Spleen (tissue), 11 donors: ENCODE data around the gene ZAR1L. TPM values are rescaled to one million over a fixed set of nuclear protein-coding genes. Genes with fewer than 3 reads are reported as not detected.

Experiments
- DNase-seq: peaks from one replicate; pipeline ENCODE4 v3.0.0-alpha.2; 2020
- H3K27ac ChIP-seq, 8 donors: fragments of 200-600 bp; sonication (generic) in 7 of 8; 1 replicate in 4 of 8; 2 replicates in 4 of 8; pipeline versions ENCODE4 v1.5.0 to v1.8.0; 2016 to 2021; ENCODE audit warnings: inconsistent platforms in 4 of 8, mild to moderate bottlenecking in 4 of 8, moderate library complexity in 1 of 8
- H3K27me3 ChIP-seq, 7 donors: fragments of 200-600 bp; sonication (generic) in 6 of 7; replicated peaks in 1 of 7; 1 replicate in 4 of 7; 2 replicates in 3 of 7; pipeline versions ENCODE4 v1.5.0 to v1.8.0; 2016 to 2021; ENCODE audit warnings: inconsistent platforms in 3 of 7, mild to moderate bottlenecking in 1 of 7
- H3K36me3 ChIP-seq, 6 donors: fragments of 200-600 bp; sonication (generic) in 5 of 6; 1 replicate in 4 of 6; 2 replicates in 2 of 6; pipeline versions ENCODE4 v1.5.0 to v1.8.0; 2016 to 2021; ENCODE audit warnings: inconsistent platforms in 2 of 6
- H3K4me1 ChIP-seq, 6 donors: fragments of 200-600 bp; sonication (generic) in 5 of 6; 1 replicate in 3 of 6; 2 replicates in 3 of 6; pipeline versions ENCODE4 v1.5.0 to v1.8.0; 2016 to 2021; ENCODE audit warnings: inconsistent platforms in 3 of 6
- H3K4me3 ChIP-seq, 8 donors: fragments of 200-600 bp; sonication (generic) in 7 of 8; 1 replicate in 4 of 8; 2 replicates in 4 of 8; pipeline versions ENCODE4 v1.5.0 to v1.8.0; 2016 to 2021; ENCODE audit warnings: inconsistent platforms in 4 of 8, mild to moderate bottlenecking in 4 of 8, moderate library complexity in 2 of 8
- H3K9me3 ChIP-seq, 8 donors: fragments of 200-600 bp; sonication (generic) in 7 of 8; 1 replicate in 4 of 8; 2 replicates in 4 of 8; pipeline versions ENCODE4 v1.5.0 to v1.8.0; 2016 to 2021; ENCODE audit warnings: inconsistent platforms in 4 of 8
- POLR2A ChIP-seq, 3 donors: fragments of 450-650 bp; IDR thresholded peaks; one replicate each; pipeline ENCODE4 v1.5.1; 2017; ENCODE audit warnings: antibody characterized with exemption in 3 of 3, mild to moderate bottlenecking in 1 of 3
- POLR2AphosphoS5 ChIP-seq, 3 donors: sonication (generic); formaldehyde crosslinking; IDR thresholded peaks; one replicate each; pipeline ENCODE4 v1.5.1; 2017; ENCODE audit warnings: antibody characterized with exemption in 3 of 3
- WGBS, 5 donors: extraction: QIAGEN DNeasy Blood & Tissue Kit in 3 of 5; methylation state at CpG; one replicate each; pipeline versions ENCODE4 v1.1.5 to v1.1.7; 2013 to 2018; 5-methylcytosine and 5-hydroxymethylcytosine counted together
- intact Hi-C: fragments of 100-400 bp; cut with DNase I; formaldehyde crosslinking; loops from one replicate; pipeline ENCODE4 v1.15.0; 2023; ENCODE audit warnings: low total_unique reads
- polyA plus RNA-seq, 3 donors: library from polyadenylated mRNA; stranded (reverse); fragments of 200-250 nt; gene quantifications; one replicate each; pipeline ENCODE4 v1.2.1, GENCODE V29; 2013
- total RNA-seq, 7 donors: library from RNA; depleted of rRNA in 3 of 7; stranded (reverse); fragments of >200 nt in 3 of 7; fragmentation: NEBNext Ultra II Directional in 4 of 7; extraction: Animal tissue kit (Norgen Biotek cat#: 25700) in 4 of 7; gene quantifications; one replicate each; pipeline versions ENCODE4 v1.1.0 to v1.2.1, GENCODE V29; 2016 to 2021
- TF ChIP-seq, protein P1 (sequence below), 11 experiments: fragments of 200-600 bp in 7 of 11; fragments of 450-650 bp in 4 of 11; sonication (generic) in 4 of 11; IDR thresholded peaks in 8 of 11; conservative IDR thresholded peaks in 3 of 11; 1 replicate in 7 of 11; 2 replicates in 4 of 11; pipeline versions ENCODE4 v1.4.0 to v1.8.0; 2016 to 2021; ENCODE audit warnings: antibody characterized with exemption in 11 of 11, inconsistent platforms in 4 of 11, mild to moderate bottlenecking in 1 of 11
- donor health status: healthy with polysubstance abuse.
- donor health status: DM: no; HTN: no; CAD: no; lungs with moderate emphysema.
- donor health status: DM: no; HTN: no; CAD: no.
- donor health status: Bipolar disorder and iron deficiency.
- donor health status: healthy.
- donor health status: DM: no; HTN: no; CAD: no.
- donor health status: DM: yes; HTN: yes; CAD: no.

The ZAR1L gene
- total and polyA plus RNA-seq, 10 donors: 0.09 TPM; not detected in 9

DNA sequence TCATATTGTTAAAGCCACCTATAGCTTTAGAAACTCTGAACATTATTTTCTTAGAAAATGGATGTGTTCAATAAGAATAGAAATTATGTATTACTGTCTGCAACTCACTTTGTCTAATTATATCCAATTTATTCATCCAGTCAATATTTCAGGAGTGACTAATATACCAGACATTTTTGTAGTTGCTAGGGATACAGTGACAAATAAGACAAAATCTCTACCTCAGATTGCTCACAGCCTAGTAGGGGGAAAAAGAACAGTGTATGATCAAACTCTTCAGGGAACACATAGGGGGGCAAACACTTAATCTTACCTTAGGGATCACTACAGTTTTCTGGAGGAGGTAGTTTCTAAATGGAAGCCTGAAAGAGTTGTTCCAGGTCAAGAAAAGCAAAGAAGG is 8.7 kb upstream of the ZAR1L start:
- TF ChIP-seq POLR2AphosphoS5 (IDR thresholded peaks at IDR 0.05): no peak
- TF ChIP-seq, protein P1, sequence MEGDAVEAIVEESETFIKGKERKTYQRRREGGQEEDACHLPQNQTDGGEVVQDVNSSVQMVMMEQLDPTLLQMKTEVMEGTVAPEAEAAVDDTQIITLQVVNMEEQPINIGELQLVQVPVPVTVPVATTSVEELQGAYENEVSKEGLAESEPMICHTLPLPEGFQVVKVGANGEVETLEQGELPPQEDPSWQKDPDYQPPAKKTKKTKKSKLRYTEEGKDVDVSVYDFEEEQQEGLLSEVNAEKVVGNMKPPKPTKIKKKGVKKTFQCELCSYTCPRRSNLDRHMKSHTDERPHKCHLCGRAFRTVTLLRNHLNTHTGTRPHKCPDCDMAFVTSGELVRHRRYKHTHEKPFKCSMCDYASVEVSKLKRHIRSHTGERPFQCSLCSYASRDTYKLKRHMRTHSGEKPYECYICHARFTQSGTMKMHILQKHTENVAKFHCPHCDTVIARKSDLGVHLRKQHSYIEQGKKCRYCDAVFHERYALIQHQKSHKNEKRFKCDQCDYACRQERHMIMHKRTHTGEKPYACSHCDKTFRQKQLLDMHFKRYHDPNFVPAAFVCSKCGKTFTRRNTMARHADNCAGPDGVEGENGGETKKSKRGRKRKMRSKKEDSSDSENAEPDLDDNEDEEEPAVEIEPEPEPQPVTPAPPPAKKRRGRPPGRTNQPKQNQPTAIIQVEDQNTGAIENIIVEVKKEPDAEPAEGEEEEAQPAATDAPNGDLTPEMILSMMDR (IDR thresholded peaks at IDR 0.05 in 8 of 11, conservative IDR thresholded peaks at IDR 0.05 in 3 of 11): no peak
- TF ChIP-seq POLR2A (IDR thresholded peaks at IDR 0.05): no peak

DNA sequence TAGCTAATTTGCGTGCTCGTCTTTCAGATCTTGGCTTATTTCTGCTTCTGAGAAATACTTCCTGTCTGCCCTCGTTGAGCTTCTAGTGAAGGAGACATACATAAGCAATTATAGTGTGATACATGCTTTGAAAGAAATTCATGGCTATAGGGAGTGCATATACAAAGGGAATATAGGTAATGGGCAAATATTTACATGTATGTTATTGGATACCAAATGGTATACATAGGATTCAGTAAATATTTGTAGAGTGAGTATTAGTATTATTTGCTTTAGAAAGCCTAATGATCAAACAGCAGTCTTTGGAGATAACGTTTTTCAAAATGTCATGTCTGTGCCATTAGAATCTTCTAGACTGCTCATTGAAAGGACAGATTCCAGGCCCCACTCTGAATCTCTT is 5.4 kb upstream of the ZAR1L start:
- 69 to 87% (median 80%) methylated on average over 4 of the region's 4 CpGs for WGBS, 5 donors
- intact Hi-C loops: no loop called here
- H3K4me3 ChIP-seq: no peak overlapping the region
- H3K27me3 ChIP-seq: no peaks in the 10 kb centered on the region
- TF ChIP-seq POLR2A (IDR thresholded peaks at IDR 0.05): no peak
- TF ChIP-seq, protein P1 (IDR thresholded peaks at IDR 0.05 in 8 of 11, conservative IDR thresholded peaks at IDR 0.05 in 3 of 11): no peak
- TF ChIP-seq POLR2AphosphoS5 (IDR thresholded peaks at IDR 0.05): no peak
- DNase-seq: no peak
- H3K9me3 ChIP-seq: no peaks in the 10 kb centered on the region
- H3K27ac ChIP-seq: no peak overlapping the region
- peaks cover 0 to 8% (median 0%) of the 10 kb centered on the region in 6 donors for H3K36me3 ChIP-seq
- peaks cover 0 to 24% (median 9%) of the 10 kb centered on the region in 6 donors for H3K4me1 ChIP-seq

More for the DNA sequence above, 8.7 kb upstream of the ZAR1L start:
- H3K27me3 ChIP-seq: no peaks in the 10 kb centered on the region
- no peaks in the 10 kb centered on the region for H3K4me1 ChIP-seq
- H3K27ac ChIP-seq: no peak overlapping the region
- intact Hi-C loops: no loop called here
- H3K4me3 ChIP-seq: no peak overlapping the region
- DNase-seq: no peak
- no peaks in the 10 kb centered on the region for H3K9me3 ChIP-seq
- H3K36me3 ChIP-seq: peaks cover 0 to 25% (median 0%) of the 10 kb centered on the region in 6 donors

DNA sequence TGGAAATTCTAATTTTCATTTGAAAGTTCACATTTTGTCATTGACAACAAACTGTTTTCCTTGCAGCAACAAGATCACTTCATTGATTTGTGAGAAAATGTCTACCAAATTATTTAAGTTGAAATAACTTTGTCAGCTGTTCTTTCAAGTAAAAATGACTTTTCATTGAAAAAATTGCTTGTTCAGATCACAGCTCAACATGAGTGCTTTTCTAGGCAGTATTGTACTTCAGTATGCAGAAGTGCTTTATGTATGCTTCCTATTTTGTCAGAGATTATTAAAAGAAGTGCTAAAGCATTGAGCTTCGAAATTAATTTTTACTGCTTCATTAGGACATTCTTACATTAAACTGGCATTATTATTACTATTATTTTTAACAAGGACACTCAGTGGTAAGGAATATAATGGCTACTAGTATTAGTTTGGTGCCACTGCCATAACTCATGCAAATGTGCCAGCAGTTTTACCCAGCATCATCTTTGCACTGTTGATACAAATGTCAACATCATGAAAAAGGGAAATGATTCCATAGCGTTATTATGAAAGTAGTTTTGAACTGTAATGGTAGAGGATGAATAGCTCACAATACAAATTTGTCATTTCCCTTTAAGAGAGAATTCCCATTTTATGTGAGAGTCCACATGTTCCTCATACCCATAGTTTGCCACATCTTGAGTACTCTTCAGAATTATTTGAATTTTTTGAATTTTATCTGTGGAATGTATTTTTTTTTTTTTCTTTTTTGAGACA is 2.7 kb upstream of the ZAR1L start:
- Histone ChIP-seq H3K27ac (peak overlapping the region in 4 of 8 donors; percentile 96 to 99 (median 97)), H3K9me3 (no peaks in the 10 kb centered on the region), H3K27me3 (no peaks in the 10 kb centered on the region), H3K4me3 (no peak overlapping the region), H3K4me1 (peaks cover 0 to 34% (median 12%) of the 10 kb centered on the region in 6 donors), H3K36me3 (no peaks in the 10 kb centered on the region)
- TF ChIP-seq, protein P1 (IDR thresholded peaks at IDR 0.05 in 8 of 11, conservative IDR thresholded peaks at IDR 0.05 in 3 of 11): no peak
- TF ChIP-seq POLR2A (IDR thresholded peaks at IDR 0.05) (no peak), POLR2AphosphoS5 (IDR thresholded peaks at IDR 0.05) (no peak)
- WGBS, 5 donors: 59 to 83% (median 74%) methylated on average over 2 of the region's 2 CpGs
- intact Hi-C loops: no loop called here
- DNase-seq: no peak

DNA sequence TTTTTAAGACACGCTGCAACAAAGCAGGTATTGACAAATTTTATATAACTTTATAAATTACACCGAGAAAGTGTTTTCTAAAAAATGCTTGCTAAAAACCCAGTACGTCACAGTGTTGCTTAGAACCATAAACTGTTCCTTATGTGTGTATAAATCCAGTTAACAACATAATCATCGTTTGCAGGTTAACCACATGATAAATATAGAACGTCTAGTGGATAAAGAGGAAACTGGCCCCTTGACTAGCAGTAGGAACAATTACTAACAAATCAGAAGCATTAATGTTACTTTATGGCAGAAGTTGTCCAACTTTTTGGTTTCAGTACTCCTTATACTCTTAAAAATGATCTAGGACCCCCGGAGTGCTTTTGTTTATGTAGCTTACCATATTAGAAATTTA is 1.3 kb upstream of the ZAR1L start:
- Histone ChIP-seq H3K27ac (peak overlapping the region; percentile 7 to 100 (median 98)), H3K4me3 (peak overlapping the region in 5 of 8 donors; percentile 82 to 94 (median 85)), H3K4me1 (peaks cover 0 to 34% (median 12%) of the 10 kb centered on the region in 6 donors), H3K27me3 (no peaks in the 10 kb centered on the region), H3K36me3 (no peaks in the 10 kb centered on the region), H3K9me3 (no peaks in the 10 kb centered on the region)
- WGBS, 5 donors: 36 to 56% (median 52%) methylated on average over 6 of the region's 6 CpGs
- intact Hi-C loops: no loop called here
- TF ChIP-seq, protein P1 (IDR thresholded peaks at IDR 0.05 in 8 of 11, conservative IDR thresholded peaks at IDR 0.05 in 3 of 11): no peak
- TF ChIP-seq POLR2AphosphoS5 (IDR thresholded peaks at IDR 0.05) (no peak), POLR2A (IDR thresholded peaks at IDR 0.05) (no peak)
- DNase-seq: no peak
